IPS-NIHi11 (cell line): ENCODE results near the gene NOTCH4.
"Not testable (repeated sequence)": the region's sequence is repeated elsewhere in the genome, so short reads cannot be mapped to it uniquely, and the experiment has no call there.

Experiments
- DNase-seq: peaks from one replicate; pipeline ENCODE4 v3.0.0; 2012; ENCODE audit warnings: mixed read lengths, low spot score

NOTCH4 gene

DNA sequence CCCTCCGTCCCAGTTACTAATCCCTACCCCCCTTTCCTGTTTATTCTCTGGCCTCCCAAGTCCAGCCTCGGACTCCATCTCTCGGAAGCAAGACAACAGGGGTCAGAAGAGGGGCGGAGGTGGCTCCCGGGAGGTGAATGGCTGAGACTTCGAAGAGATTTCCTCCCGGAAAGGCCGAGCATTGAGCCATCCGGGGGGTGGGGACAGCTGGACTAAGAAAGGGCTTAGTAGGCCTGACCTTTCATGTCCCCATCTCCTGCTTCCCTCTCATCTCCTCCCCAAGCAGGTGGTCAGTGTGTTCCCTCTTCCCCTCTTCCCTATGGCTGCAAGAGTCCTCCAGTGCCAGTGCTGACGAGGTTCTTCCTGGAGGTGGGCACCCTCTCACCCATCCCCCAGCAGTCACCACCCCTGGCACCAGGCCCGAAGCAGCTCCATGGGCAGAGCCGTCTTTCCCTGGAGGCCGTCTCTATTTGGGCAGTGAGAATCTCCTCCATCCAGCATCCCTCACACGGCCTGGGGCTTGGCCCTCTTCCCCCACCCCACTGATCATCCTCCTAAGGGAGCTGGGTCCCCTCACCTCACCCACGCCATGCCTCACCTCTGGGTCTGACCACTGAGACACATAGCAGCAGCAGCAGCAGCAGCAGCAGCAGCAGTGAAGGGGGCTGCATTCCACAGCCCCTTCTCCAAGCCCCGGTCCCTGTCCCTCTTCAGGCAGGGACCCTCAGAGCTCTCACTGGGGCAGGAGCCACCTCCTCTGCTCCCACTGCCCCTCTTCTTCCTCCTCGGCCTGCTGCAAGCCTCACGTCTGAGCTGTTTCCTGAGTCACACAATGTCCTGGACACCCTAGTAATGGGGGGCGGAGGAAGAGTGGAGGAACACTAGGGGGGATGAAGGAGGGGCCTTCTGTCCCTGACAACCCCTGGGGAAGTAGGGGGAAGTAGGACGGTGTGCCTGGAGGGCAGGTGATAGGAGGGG is at the start of gene NOTCH4:
Gene NOTCH4 (minus strand): TSS at position 810 of the 978 bp plus-strand sequence. CDS start 139 bp downstream, at position 671.
- DNase-seq = no peak

DNA sequence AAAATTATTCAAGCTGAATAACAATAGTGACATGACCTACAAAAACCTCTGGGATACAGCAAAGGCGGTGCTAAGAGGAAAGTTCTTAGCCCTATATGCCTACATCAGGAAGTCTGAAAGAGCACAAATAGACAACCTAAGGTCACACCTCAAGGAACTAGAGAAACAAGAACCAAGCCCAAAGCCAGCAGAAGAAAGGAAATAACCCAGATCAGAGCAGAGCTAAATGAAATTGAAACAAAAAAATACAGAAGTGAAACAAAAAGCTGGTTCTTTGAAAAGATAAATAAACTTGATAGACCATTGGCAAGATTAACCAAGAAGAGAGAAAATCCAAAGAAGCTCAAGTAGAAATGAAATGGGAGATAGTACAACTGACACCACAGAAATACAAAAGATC is 47.6 kb upstream of the NOTCH4 start:
- no peak for DNase-seq

GRCh38 chr6:32268459-32268858 is 44.6 kb upstream of the NOTCH4 start:
- not testable (repeated sequence) for DNase-seq

DNA sequence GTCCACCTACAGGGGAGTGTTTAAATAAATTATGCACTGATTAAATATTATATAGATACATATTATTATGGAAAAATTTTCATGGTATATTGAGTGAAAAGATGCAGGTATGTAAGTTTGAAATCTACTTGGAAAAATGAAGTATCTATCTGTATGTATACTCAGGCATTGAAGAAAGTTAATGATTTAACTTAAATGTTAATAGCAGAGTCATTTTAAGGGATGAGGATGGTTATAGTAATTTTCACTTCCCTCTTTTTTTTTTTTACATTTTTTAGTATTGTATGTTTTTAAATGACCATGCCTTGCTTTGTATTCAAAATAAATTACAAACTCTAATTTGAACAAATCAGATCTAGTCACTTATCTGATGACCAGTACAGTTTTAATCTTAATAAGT is 43.2 kb upstream of the NOTCH4 start:
- no peak for DNase-seq

- not testable (repeated sequence) for DNase-seq
Measured at GRCh38 chr6:32257262-32257661, 33.4 kb upstream of the NOTCH4 start.

DNA sequence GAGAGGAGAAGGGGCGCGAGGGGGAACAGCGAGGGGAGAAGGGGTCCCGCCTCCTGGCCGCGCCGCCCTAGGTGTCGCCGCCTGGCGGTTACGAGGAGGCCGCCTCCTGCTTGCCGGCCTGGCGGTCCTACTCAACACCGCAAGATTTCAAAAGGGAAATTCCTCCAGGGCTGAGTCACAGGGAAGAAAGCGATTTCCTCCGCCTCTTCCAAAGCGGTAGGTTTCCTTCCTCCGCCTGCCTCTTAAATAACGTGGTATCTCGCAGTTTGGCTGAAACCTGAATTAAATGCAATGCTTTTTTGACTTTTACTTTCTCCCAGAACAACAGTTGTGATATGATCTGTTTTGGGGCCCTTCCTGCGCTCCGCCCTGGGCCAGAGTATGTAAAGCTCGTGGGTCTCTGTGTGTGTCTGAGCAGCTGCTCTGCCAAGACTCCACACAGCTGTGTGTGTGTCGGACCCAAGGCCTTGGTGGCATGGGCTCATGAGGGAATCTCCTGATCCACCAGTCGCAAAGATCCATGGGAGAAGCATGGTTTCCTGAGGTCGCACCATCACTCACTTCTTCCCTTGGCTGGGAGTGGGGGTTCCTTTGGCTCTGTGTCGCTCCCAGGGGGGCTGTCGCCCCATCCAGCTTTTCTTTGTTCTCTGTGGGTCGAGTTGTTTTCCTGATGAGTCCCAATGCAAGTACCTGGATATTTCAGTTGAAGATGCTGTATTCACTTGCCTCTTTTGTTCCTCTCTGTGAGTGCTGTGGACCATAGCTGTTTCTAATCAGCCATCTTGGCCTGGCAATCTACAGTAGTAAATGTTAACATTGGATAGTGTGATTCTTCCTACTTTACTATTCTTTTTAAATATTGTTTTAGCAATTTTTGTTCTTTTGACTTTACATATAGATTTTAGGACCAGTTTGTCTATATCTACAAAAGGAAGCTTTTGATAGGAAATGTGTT is 31.6 kb upstream of the NOTCH4 start:
- DNase-seq = peak; percentile 86

- peak; percentile 56 for DNase-seq
Measured at GRCh38 chr6:32254761-32255198, 30.9 kb upstream of the NOTCH4 start.

DNA sequence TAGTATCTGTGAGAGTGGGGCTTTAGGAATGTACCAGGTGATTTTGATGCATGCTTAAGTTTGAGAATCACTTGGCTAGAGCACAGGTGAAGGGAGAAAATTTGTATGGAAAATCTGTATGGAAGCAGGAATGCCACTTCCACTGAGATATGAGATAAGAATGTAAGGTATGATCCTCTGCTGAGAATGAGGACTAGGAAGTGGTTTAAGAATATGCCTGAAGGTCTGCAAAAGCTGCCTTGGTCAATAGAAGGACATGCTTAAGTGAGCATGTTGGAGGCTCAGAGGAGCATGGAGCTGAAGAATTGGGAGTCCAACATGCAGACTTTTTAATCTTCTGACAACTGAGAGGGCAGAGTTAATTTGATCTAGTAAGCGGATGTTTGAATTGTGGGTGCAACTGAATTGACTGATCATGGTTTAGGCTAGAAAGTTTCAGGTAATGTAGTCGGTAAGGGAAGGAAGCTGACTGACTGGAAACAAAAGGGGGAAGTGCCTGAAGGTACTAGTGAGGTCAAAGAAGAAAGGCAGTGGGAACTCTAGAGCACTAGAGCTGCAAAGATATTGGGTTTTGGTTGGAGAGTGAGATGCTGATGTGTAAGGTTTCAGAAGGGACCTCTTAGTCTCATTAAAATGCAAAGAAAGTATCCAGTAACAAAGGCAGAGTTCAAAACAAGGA is 28.6 kb upstream of the NOTCH4 start:
- no peak for DNase-seq

- no peak for DNase-seq
Measured at GRCh38 chr6:32249262-32249661, 25.4 kb upstream of the NOTCH4 start.

GRCh38 chr6:32247401-32247800 is 23.5 kb upstream of the NOTCH4 start:
- DNase-seq = no peak

GRCh38 chr6:32244946-32245398 is 21.1 kb upstream of the NOTCH4 start:
- DNase-seq = peak; percentile 94

DNA sequence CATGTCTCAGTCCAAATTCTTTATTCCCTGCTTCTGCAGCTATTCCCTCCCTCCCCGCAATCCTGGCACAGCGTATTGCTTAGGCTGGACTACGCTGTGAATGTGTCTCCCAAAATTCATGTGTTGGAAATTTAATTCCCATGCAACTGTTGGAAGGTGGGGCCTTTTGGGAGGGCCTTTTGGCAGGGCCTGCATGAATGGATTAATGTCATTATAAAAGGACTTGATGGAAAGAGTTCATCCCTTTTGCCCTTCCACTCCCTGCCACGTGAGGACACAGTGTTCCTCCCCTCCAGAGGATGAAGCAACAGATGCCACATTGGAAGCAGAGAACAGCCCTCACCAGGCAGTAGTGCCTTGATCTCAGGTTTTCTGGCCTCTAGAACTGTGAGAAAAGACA is 20.4 kb upstream of the NOTCH4 start:
- no peak for DNase-seq

DNA sequence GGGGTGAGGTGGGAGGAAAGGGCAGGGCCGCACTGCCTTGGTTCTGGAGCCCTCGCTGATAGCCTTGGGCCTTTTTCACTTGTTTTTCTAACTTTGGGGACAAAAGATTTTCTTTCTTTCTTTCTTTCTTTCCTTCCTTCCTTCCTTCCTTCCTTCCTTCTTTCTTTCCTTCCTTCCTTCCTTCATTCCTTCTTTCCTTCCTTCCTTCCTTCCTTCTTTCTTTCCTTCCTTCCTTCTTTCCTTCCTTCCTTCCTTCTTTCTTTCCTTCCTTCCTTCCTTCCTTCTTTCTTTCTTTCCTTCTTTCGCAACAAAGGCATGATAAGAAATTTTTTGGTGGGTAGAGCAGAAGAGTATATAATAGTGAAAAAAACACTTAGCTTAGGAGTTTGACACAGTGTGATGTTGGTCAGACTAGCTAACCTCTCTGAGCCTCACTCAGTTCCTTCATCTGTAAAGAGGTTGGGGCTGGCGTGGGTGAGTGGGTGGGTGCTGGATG is 18.5 kb upstream of the NOTCH4 start:
- not testable (repeated sequence) for DNase-seq

DNA sequence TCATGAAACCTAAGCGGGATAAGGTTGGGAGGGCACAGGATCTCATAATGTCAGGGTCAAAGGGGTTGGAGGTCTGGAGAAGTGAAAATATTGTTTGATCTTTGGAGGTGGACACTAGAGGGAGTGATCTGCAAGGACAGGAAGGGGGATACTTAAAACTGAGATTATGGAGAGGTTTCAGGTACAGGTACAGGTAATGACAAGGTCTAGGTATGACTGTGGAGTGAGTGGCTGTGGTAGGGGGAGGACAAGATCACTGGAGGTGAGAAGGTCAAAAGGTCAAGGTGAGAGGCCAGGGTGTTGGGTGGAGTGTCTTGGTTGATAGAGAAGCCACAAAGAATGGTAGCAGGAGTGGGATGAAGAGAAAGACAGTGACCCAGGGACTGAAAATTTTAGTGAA is 16.8 kb upstream of the NOTCH4 start:
- DNase-seq = no peak

GRCh38 chr6:32239462-32239861 is 15.6 kb upstream of the NOTCH4 start:
- DNase-seq = no peak

DNA sequence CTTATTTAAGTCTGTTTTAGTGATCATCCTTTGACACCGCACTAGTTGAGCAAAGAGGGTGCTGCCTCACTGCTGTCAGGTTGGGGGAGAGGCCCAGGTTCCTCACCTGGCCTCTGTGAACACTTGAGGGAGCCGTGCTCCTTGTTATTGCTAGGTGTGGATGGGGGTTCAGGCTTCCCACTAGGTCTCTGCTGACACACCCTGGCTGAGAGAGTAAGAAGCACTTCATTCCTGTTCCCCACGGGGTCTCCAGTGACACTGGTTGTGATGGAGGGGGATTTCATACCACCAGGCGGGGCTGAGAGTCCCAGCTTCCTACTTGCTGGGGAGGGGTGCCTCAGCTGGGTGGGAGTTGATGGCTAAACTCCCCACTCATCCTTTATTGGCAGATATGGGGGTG is 11.1 kb upstream of the NOTCH4 start:
- peak; percentile 32 for DNase-seq

DNA sequence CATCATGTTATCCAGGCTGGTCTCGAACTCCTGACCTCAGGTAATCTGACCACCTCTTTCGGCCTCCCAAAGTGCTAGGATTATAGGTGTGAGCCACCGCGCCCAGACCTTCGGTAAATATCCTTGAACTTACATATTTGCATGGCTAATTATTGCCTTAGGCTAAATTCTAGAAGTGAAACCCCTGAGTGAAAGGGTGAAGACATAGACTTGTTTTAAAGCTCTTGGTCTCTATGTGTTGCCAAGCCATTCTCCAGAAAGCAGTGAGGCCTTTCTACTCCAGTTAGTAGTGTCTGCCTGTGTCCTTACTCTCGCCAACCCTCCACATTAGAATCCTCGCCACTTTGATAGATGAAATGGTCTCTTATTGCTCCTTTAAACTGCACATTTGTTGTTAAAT is 2.6 kb upstream of the NOTCH4 start:
- DNase-seq = no peak

DNA sequence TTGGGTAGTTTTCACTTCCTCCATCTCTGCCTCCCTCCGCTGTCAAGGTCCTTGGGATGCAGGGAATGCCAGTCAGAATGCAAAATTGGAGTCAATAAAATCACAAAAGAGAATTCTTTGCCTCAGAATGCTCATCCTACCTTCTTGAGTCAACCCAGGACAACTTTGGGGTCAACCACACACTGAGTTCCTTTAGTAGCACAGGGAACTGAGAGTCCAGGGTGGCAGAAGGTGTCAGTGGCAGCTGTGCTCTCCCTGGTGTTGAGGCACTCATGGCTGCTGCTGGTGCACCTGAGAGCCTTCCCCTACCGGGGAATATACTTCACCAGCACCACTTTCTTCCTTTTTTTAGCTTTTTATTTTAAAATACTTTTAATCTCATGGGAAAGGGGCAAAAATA is 829 bp upstream of the NOTCH4 start:
- DNase-seq = no peak

GRCh38 chr6:32222333-32223230 is 1.3 kb downstream of the NOTCH4 start:
- no peak for DNase-seq

DNA sequence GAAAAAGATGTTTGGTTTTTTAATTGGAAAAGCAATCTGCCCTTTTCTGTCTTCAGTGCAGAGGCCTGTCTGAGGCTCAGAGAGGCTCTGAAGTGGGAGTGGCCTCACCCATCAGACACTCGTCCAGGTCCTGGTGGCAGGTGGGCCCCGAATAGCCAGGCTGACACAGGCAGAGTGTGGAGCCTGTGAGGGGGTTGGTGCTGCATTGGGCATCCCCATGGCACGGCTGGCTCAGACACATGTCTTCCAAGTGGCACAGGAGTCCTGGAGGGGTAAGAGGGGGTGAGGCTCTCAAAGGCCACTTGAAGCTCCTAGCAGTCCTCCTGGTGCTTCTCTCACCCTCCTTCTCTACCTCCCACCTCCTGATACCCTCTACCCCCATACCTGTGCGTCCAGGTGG is 3.8 kb downstream of the NOTCH4 start:
- DNase-seq = no peak

DNA sequence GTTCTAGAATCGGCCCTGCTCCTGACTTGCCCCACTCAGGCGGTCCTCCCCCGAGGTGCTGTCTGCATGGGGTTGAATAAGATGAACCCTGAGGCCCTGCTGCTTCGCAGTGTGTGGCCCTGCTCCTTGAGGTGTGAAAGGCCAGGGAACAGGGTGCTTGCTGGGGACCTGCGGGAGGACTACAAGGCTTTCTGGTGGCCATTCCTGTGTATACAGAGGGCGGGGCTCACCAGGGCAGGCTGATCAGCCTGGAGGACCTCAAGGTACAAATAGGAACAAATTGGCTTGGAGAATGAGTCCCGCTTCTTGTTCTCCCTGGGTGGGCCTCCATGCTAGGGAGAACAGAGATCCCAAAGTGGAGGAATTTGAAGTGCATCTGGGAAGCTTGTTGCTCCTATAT is 5.7 kb downstream of the NOTCH4 start:
- no peak for DNase-seq
